ENCODE data around the gene HTR2B.
A peak's percentile ranks its signal among the peaks of the same experiment; 100 is the strongest.
"Not testable (repeated sequence)": the region's sequence is repeated elsewhere in the genome, so short reads cannot be mapped to it uniquely, and the experiment has no call there.

HTR2B gene

GRCh38 chr2:231133365-231134099, 8.7 kb upstream of the HTR2B start:
- DNase-seq (ENCODE audit: low read depth in 2 of 2) = no peak

GRCh38 chr2:231132129-231132528, 7.3 kb upstream of the HTR2B start:
- DNase-seq (ENCODE audit: low read depth in 2 of 2) = no peak

- DNase-seq (ENCODE audit: low read depth in 2 of 2) = no peak
These were observed 5.7 kb upstream of the HTR2B start for GRCh38 chr2:231130336-231131056.

- no peak for DNase-seq (ENCODE audit: low read depth in 2 of 2)
These were observed 4.4 kb upstream of the HTR2B start for GRCh38 chr2:231129216-231129615.

GRCh38 chr2:231128541-231128940, 3.7 kb upstream of the HTR2B start:
- no peak for DNase-seq (ENCODE audit: low read depth in 2 of 2)

GRCh38 chr2:231127936-231128335, 3.1 kb upstream of the HTR2B start:
- DNase-seq (ENCODE audit: low read depth in 2 of 2) = no peak

GRCh38 chr2:231127480-231127879, 2.6 kb upstream of the HTR2B start:
- no peak for DNase-seq (ENCODE audit: low read depth in 2 of 2)

- DNase-seq (ENCODE audit: low read depth in 2 of 2) = no peak
These were observed 1.3 kb upstream of the HTR2B start for GRCh38 chr2:231126123-231126522.

GRCh38 chr2:231123362-231123898, 1.4 kb downstream of the HTR2B start:
- no peak for DNase-seq (ENCODE audit: low read depth in 2 of 2)

- DNase-seq (ENCODE audit: low read depth in 2 of 2) = no peak
These were observed 6.3 kb downstream of the HTR2B start for GRCh38 chr2:231118614-231118942.

- no peak for DNase-seq (ENCODE audit: low read depth in 2 of 2)
These were observed 6.8 kb downstream of the HTR2B start for GRCh38 chr2:231117922-231118613.

- DNase-seq (ENCODE audit: low read depth in 2 of 2) = no peak
These were observed 7.7 kb downstream of the HTR2B start for GRCh38 chr2:231117148-231117547.

- no peak for DNase-seq (ENCODE audit: low read depth in 2 of 2)
These were observed 9.2 kb downstream of the HTR2B start for GRCh38 chr2:231115651-231116050.

GRCh38 chr2:231113489-231113888, 11.4 kb downstream of the HTR2B start:
- DNase-seq (ENCODE audit: low read depth in 2 of 2) = no peak

- DNase-seq (ENCODE audit: low read depth in 2 of 2) = no peak
These were observed 12.9 kb downstream of the HTR2B start for GRCh38 chr2:231111987-231112386.

- no peak for DNase-seq (ENCODE audit: low read depth in 2 of 2)
These were observed 14.3 kb downstream of the HTR2B start for GRCh38 chr2:231110551-231110950.

GRCh38 chr2:231104115-231104713, 20.6 kb downstream of the HTR2B start:
- peak in 1 of 2 donors; percentile 28 for DNase-seq (ENCODE audit: low read depth in 2 of 2)

- DNase-seq (ENCODE audit: low read depth in 2 of 2) = no peak
These were observed 22.1 kb downstream of the HTR2B start for GRCh38 chr2:231102772-231103171.

GRCh38 chr2:231100990-231101389, 23.9 kb downstream of the HTR2B start:
- no peak for DNase-seq (ENCODE audit: low read depth in 2 of 2)

GRCh38 chr2:231100321-231100720, 24.5 kb downstream of the HTR2B start:
- DNase-seq (ENCODE audit: low read depth in 2 of 2) = not testable (repeated sequence)

GRCh38 chr2:231099918-231100317, 24.9 kb downstream of the HTR2B start:
- no peak for DNase-seq (ENCODE audit: low read depth in 2 of 2)

GRCh38 chr2:231094736-231095346, 30.0 kb downstream of the HTR2B start:
- DNase-seq (ENCODE audit: low read depth in 2 of 2) = no peak

All from stimulated activated CD8-positive, alpha-beta memory T cell treated with anti-CD3 and anti-CD28 coated beads, Interleukin-2, amount 100 ng/mL, for 1 hour (primary cell).